GM21723 (cell line): ENCODE data around the gene BSPRY.

Experiments used
- ATAC-seq: cut with Tn5 transposase; IDR thresholded peaks from one replicate; pipeline ENCODE4 v1.9.1; 2021; ENCODE audit warnings: mild to moderate bottlenecking, moderate library complexity; ENCODE audit not compliant: unreplicated experiment

BSPRY gene

GRCh38 chr9:113349445-113350094, at the start of gene BSPRY:
Gene BSPRY, plus strand, starts transcription at chr9:113349541. Its CDS starts 39 bp downstream, at chr9:113349580.
- peak; percentile 42 for ATAC-seq

- ATAC-seq, result no peak
These were observed 49.5 kb upstream of the BSPRY start for GRCh38 chr9:113299800-113300292.

GRCh38 chr9:113301548-113301947, 47.8 kb upstream of the BSPRY start:
- ATAC-seq, result no peak

GRCh38 chr9:113302792-113303418, 46.4 kb upstream of the BSPRY start, which contains the start of gene RNF183:
Gene RNF183, minus strand, starts transcription at chr9:113303376. Its CDS starts 5,192 bp downstream, at chr9:113298184.
- ATAC-seq, result no peak

DNA sequence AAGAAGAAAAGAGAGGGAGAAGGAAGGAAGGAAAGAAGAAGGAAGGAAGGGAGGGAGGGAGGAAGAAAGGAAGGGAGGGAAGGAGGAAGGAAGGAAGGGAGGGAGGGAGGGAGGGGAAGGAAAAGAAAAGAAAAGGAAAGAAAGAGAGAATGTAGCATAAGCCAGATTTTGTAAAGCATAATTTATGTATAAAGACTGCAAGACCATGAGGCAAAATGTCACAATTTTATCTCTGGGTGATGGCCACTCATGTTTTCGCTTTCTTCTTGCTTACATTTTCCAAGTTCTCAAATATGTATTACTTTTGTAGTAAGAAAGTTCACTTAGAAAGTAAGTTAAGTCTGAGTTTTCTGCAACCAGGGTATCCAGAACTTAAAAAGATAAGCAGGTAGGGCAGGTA, 42.8 kb upstream of the BSPRY start:
- no peak for ATAC-seq

- ATAC-seq, result no peak
These were observed 41.9 kb upstream of the BSPRY start for GRCh38 chr9:113307396-113307975.

- no peak for ATAC-seq
These were observed 40.0 kb upstream of the BSPRY start for GRCh38 chr9:113309204-113309813.

GRCh38 chr9:113310538-113310937, 38.8 kb upstream of the BSPRY start:
- ATAC-seq, result no peak

DNA sequence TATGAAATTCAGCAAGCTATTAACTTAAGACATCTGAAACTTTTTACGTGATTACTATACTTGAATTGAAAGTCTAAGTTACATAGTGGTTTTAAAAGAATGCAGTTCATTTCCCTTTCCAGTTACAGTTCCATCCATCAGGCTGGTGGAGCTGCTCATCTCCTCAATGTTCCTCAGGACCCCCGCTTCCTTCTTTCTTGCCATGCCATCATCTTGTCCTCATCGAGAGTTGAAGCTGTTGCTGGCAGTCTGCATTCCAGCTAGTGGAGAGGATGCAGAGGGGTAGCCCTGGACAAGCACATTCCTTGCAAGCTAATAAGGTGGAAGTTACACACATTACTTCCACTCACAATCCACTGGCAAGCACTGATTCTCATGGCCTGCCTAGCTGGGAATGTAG, 37.4 kb upstream of the BSPRY start:
- ATAC-seq, result no peak

GRCh38 chr9:113313261-113313660, 36.1 kb upstream of the BSPRY start:
- ATAC-seq, result no peak

- ATAC-seq, result no peak
These were observed 34.1 kb upstream of the BSPRY start for GRCh38 chr9:113315231-113315630.

DNA sequence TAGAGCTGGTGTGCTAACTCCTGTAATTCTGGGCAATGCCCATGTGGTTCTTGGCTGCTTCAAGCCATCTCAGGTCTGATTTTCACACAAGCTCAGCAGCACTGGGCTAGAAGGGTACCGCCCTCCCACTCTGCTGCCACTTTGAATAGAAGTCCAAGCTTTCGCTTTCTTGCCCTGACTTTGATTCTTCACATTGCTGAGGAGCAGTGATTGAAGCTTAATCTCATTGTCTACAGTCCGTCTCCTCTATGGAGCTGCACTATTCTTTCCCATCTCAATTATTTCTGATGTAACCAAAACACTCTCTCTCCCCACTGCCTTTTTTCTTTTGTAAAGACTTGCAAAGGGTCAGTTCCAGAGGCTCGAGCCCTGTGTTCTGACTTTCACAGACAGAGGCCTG, 33.3 kb upstream of the BSPRY start:
- ATAC-seq, result no peak

DNA sequence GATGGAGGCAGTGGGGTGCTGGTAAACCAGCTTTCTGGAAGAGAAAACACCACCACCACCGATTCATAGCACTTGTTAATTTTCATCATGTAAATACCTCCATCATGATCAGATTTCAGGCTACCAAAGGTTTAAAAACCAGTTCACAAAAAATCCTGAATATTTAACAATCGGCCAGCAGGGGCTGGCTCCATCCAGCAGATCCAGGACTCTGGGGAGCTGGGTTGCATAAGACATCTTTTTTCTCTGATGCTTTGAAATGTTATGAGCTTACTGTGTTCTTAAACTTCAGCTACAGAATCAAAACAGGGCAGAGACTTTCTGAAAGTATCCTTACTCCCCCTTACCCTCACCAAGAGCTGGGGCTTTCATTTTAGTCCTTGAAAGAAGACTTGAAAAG, 31.6 kb upstream of the BSPRY start:
- no peak for ATAC-seq

DNA sequence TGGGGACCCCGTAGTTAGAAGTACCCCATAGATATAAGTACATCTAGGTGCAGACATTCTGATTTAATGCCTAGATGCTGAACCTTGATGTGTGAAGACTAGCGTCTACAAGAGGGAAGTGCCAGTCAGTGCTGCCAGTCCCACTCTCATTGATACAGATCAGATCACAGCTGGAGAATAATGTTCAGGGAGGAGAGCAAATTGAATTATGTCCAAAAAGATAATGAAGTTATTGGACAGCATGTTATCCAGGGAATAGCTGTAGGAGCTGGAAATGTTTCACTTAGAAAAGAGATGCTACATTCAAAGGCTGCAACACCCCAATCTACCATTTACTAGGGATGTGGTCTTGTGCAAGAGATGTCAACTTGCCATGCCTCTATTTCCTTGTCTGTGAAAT, 30.3 kb upstream of the BSPRY start:
- no peak for ATAC-seq

GRCh38 chr9:113320051-113320450, 29.3 kb upstream of the BSPRY start:
- ATAC-seq, result no peak

- no peak for ATAC-seq
These were observed 26.7 kb upstream of the BSPRY start for GRCh38 chr9:113322671-113323070.

DNA sequence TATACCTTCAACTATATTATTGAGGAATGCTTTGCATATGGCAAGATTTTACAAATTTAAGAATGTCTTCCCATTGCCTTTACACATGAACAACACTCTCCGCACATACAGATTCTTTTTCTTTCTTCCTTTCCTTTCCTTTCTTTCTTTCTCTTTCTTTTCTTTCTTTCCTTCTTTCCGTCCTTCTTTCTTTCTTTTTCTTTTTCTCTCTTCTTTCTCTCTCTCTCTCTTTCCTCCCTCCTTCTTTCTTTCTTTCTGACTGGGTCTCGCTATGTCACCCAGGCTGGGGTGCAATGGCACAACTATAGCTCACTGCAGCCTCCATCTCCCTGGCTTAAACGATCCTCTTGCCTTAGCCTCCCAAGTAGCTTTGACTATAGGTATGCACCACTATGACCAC, 23.1 kb upstream of the BSPRY start:
- ATAC-seq, result no peak

DNA sequence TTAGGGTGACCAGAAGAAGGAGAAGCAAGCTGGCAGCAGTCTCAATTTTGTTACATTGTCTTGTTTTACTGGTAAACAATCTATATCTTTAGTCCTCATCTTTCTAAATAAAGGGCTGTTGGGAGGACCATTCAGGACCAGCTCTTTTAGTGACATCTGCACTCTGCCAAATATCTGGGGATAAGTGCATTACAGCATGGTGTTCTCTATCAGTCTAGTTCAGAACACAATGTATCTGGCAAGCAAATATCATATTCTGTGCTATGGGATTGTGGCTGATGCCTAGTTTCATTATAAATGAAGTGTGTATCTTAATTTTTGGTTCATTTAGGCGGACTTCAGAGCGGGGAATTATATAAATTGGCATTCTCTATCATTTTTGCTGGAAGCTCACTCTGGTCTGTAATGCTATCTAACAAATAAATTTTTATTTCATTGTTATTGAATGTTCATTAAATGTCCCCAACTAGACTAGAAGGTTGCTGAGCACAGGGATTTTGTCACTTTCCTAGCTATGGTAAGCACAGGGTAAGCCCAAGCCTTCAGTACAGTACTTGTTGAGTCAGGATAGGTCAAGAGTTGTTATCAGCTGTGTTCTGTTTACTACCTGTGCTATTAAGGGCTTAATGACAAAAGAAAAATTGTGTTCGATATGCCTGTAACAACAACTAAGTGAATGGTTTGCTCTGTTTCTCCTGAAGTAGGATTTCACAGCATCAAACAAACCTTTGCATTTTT, 21.1 kb upstream of the BSPRY start:
- ATAC-seq, result no peak

DNA sequence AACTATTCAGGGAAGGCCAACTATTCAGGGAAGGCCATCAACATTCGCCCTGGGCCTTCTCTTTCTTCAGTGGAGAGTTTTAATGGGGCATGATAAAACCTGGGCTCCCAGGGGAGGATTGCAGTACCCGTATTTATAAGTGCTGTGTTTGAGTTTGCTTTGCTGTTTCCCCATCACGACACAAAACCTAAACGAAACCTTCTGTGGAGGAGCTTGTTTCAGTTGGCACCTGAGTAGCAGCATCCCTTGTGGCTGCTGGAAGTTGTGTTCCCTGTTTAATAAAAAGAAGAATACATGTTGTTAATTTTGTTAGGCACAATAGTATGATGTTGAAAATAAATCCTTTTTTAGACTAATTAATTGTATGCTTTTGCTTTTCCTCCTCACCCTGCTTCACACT, 17.6 kb upstream of the BSPRY start:
- ATAC-seq, result no peak

GRCh38 chr9:113337714-113338113, 11.6 kb upstream of the BSPRY start:
- ATAC-seq, result no peak
